Endodermal cell (in vitro differentiated cells): Measurements from ENCODE around the gene TMPRSS11A. TPM values are rescaled to one million over a fixed set of nuclear protein-coding genes. Genes with fewer than 3 reads are reported as not detected.

Source experiments
- DNase-seq: peaks from one replicate; pipeline ENCODE4 v3.0.0-alpha.2; 2017
- H3K27ac ChIP-seq: 2 replicates; pipeline ENCODE4 v1.5.1; 2013; ENCODE audit warnings: mild to moderate bottlenecking, low read depth, low read length, moderate library complexity
- H3K27me3 ChIP-seq: 2 replicates; pipeline ENCODE4 v1.6.1; 2013; ENCODE audit warnings: mild to moderate bottlenecking, low read length, moderate library complexity; ENCODE audit not compliant: insufficient read depth, control insufficient read depth, poor library complexity, severe bottlenecking
- H3K36me3 ChIP-seq: 2 replicates; pipeline ENCODE4 v1.7.0; 2013; ENCODE audit warnings: mild to moderate bottlenecking, low read length, moderate library complexity; ENCODE audit not compliant: control insufficient read depth, insufficient read depth
- H3K4me1 ChIP-seq: one replicate; pipeline ENCODE4 v1.7.0; 2013; ENCODE audit warnings: low read length; ENCODE audit not compliant: control insufficient read depth, insufficient read depth
- H3K4me3 ChIP-seq: 2 replicates; pipeline ENCODE4 v1.5.1; 2013; ENCODE audit warnings: mild to moderate bottlenecking, low read length, moderate library complexity
- H3K9ac ChIP-seq: 2 replicates; pipeline ENCODE4 v1.6.1; 2013; ENCODE audit warnings: mild to moderate bottlenecking, low read length, moderate library complexity; ENCODE audit not compliant: poor library complexity, severe bottlenecking; ENCODE audit errors: extremely low read depth
- H3K9me3 ChIP-seq: 2 replicates; pipeline ENCODE4 v1.6.1; 2013; ENCODE audit warnings: mild to moderate bottlenecking, low read length, moderate library complexity; ENCODE audit not compliant: control insufficient read depth
- H3K27ac Mint-ChIP-seq: 2 replicates; pipeline ENCODE4 v1.8.0; 2020; ENCODE audit warnings: mixed read lengths
- H3K27me3 Mint-ChIP-seq: 2 replicates; pipeline ENCODE4 v1.8.0; 2021; ENCODE audit warnings: mild to moderate bottlenecking, mixed read lengths; ENCODE audit not compliant: insufficient read depth
- H3K36me3 Mint-ChIP-seq: 2 replicates; pipeline ENCODE4 v1.8.0; 2020; ENCODE audit warnings: low read depth, mixed read lengths
- H3K4me1 Mint-ChIP-seq: 2 replicates; pipeline ENCODE4 v1.8.0; 2020; ENCODE audit warnings: mixed read lengths
- H3K4me3 Mint-ChIP-seq: 2 replicates; pipeline ENCODE4 v1.8.0; 2020; ENCODE audit warnings: mild to moderate bottlenecking, moderate library complexity, mixed read lengths
- H3K9me3 Mint-ChIP-seq: 2 replicates; pipeline ENCODE4 v1.8.0; 2020; ENCODE audit warnings: mild to moderate bottlenecking, mixed read lengths
- CTCF ChIP-seq: fragments of 200-600 bp; sonication (generic); conservative IDR thresholded peaks from 2 replicates; pipeline ENCODE4 v1.5.0; 2021; ENCODE audit warnings: antibody characterized with exemption, mild to moderate bottlenecking
- WGBS, 2 experiments: methylation state at CpG; one replicate each; pipeline versions ENCODE4 v1.1.5 to v1.1.7; 2013; ENCODE audit warnings: missing lambda C conversion rate in 2 of 2, mixed read lengths in 1 of 2; ENCODE audit not compliant: insufficient coverage in 1 of 2, insufficient read length in 1 of 2; 5-methylcytosine and 5-hydroxymethylcytosine counted together
- total RNA-seq, 2 donors: library from RNA; stranded (reverse); fragmentation: NEBNext Ultra II Directional in 1 of 2; extraction: Animal tissue kit (Norgen Biotek cat#: 25700) in 1 of 2; gene quantifications; 2 replicates in 1 of 2; 3 replicates in 1 of 2; pipeline ENCODE4 v1.2.1, GENCODE V29; 2021

The TMPRSS11A gene
- total RNA-seq, 2 donors from 2014 or later = not detected

GRCh38 chr4:67894659-67895058, 68.6 kb downstream of the TMPRSS11A start:
- no peaks in the 10 kb centered on the region for H3K36me3 Mint-ChIP-seq
- DNase-seq = no peak
- Histone ChIP-seq H3K27ac (no peak overlapping the region), H3K27me3 (no peaks in the 10 kb centered on the region), H3K36me3 (no peaks in the 10 kb centered on the region), H3K9me3 (no peaks in the 10 kb centered on the region), H3K4me3 (no peak overlapping the region), H3K9ac (no peak overlapping the region), H3K4me1 (peaks cover 8% of the 10 kb centered on the region)
- 95% methylated on average over 1 of the region's 1 CpG; no CpG with 5 or more reads in 1 of the 2 experiments for WGBS, 2 experiments
- no peak overlapping the region for H3K4me3 Mint-ChIP-seq
- no peaks in the 10 kb centered on the region for H3K27me3 Mint-ChIP-seq
- TF ChIP-seq CTCF = no peak
- peaks cover 13% of the 10 kb centered on the region for H3K4me1 Mint-ChIP-seq
- peaks cover 6% of the 10 kb centered on the region for H3K9me3 Mint-ChIP-seq
- H3K27ac Mint-ChIP-seq = no peak overlapping the region

- Mint-ChIP-seq H3K9me3 (peaks cover 6% of the 10 kb centered on the region), H3K36me3 (no peaks in the 10 kb centered on the region), H3K4me3 (no peak overlapping the region), H3K4me1 (peaks cover 13% of the 10 kb centered on the region), H3K27me3 (no peaks in the 10 kb centered on the region), H3K27ac (no peak overlapping the region)
- Histone ChIP-seq H3K27me3 (no peaks in the 10 kb centered on the region), H3K4me3 (no peak overlapping the region), H3K27ac (no peak overlapping the region), H3K9me3 (no peaks in the 10 kb centered on the region), H3K36me3 (no peaks in the 10 kb centered on the region), H3K9ac (no peak overlapping the region), H3K4me1 (peaks cover 8% of the 10 kb centered on the region)
- peak; percentile 80 for DNase-seq
- peak; percentile 75 for TF ChIP-seq CTCF
- WGBS, 2 experiments = 66 to 67% methylated on average over 3 of the region's 3 CpGs
These were observed 70.4 kb downstream of the TMPRSS11A start for GRCh38 chr4:67892905-67893304.

- Histone ChIP-seq H3K9me3 (no peaks in the 10 kb centered on the region), H3K4me1 (peaks cover 8% of the 10 kb centered on the region), H3K9ac (no peak overlapping the region), H3K27ac (no peak overlapping the region), H3K4me3 (no peak overlapping the region), H3K27me3 (no peaks in the 10 kb centered on the region), H3K36me3 (no peaks in the 10 kb centered on the region)
- 86 to 97% methylated on average over 2 of the region's 2 CpGs for WGBS, 2 experiments
- no peaks in the 10 kb centered on the region for H3K36me3 Mint-ChIP-seq
- no peaks in the 10 kb centered on the region for H3K27me3 Mint-ChIP-seq
- TF ChIP-seq CTCF = no peak
- H3K4me1 Mint-ChIP-seq = peaks cover 13% of the 10 kb centered on the region
- peaks cover 6% of the 10 kb centered on the region for H3K9me3 Mint-ChIP-seq
- no peak overlapping the region for H3K4me3 Mint-ChIP-seq
- no peak for DNase-seq
- H3K27ac Mint-ChIP-seq = no peak overlapping the region
These were observed 71.0 kb downstream of the TMPRSS11A start for GRCh38 chr4:67892253-67892652.
